Karpas-422 (cell line): Measurements from ENCODE around the gene ADAMTS9. TPM values are rescaled to one million over a fixed set of nuclear protein-coding genes. Genes with fewer than 3 reads are reported as not detected.
A peak's percentile ranks its signal among the peaks of the same experiment; 100 is the strongest.

Experiments
- DNase-seq: peaks from one replicate; pipeline ENCODE4 v3.0.0-alpha.2; 2015
- H2AFZ ChIP-seq: fragments of 200-600 bp; sonication (generic); 2 replicates; pipeline ENCODE4 v1.6.1; 2014; ENCODE audit warnings: antibody characterized with exemption, low read length, mixed read lengths
- H3K27ac ChIP-seq: fragments of 200-600 bp; sonication (generic); 2 replicates; pipeline ENCODE4 v1.5.1; 2014; ENCODE audit warnings: mild to moderate bottlenecking, low read length, moderate library complexity
- H3K27me3 ChIP-seq: fragments of 200-600 bp; sonication (generic); 2 replicates; pipeline ENCODE4 v1.6.1; 2014; ENCODE audit warnings: low read length, mixed read lengths
- H3K36me3 ChIP-seq: fragments of 200-600 bp; sonication (generic); 2 replicates; pipeline ENCODE4 v1.6.1; 2014; ENCODE audit warnings: low read length, mixed read lengths; ENCODE audit not compliant: insufficient read depth
- H3K4me1 ChIP-seq: fragments of 200-600 bp; sonication (generic); 2 replicates; pipeline ENCODE4 v1.6.1; 2014; ENCODE audit warnings: mild to moderate bottlenecking, low read length, mixed read lengths
- H3K4me2 ChIP-seq: fragments of 200-600 bp; sonication (generic); 2 replicates; pipeline ENCODE4 v1.6.1; 2014; ENCODE audit warnings: low read length, low read depth, mild to moderate bottlenecking; ENCODE audit not compliant: poor library complexity, severe bottlenecking
- H3K4me3 ChIP-seq: fragments of 200-600 bp; sonication (generic); 2 replicates; pipeline ENCODE4 v1.5.1; 2014; ENCODE audit warnings: mild to moderate bottlenecking, antibody characterized with exemption, low read length, mixed read lengths
- H3K79me2 ChIP-seq: fragments of 200-600 bp; sonication (generic); 2 replicates; pipeline ENCODE4 v1.6.1; 2014; ENCODE audit warnings: mild to moderate bottlenecking, low read length, mixed read lengths
- H3K9ac ChIP-seq: fragments of 200-600 bp; sonication (generic); 2 replicates; pipeline ENCODE4 v1.6.0; 2014; ENCODE audit warnings: low read length
- H3K9me2 ChIP-seq: fragments of 200-600 bp; sonication (generic), shearing (Covaris generic); replicated peaks from 2 replicates; pipeline ENCODE4 v1.6.0; 2014; ENCODE audit warnings: mild to moderate bottlenecking, low read length, moderate library complexity; ENCODE audit not compliant: insufficient read depth
- H3K9me3 ChIP-seq: fragments of 300-700, 200-600 bp; sonication (generic); 2 replicates; pipeline ENCODE4 v1.6.1; 2014; ENCODE audit warnings: low read length, mixed read lengths
- H4K20me1 ChIP-seq: fragments of 200-600 bp; sonication (generic); 2 replicates; pipeline ENCODE4 v1.6.1; 2014; ENCODE audit warnings: mild to moderate bottlenecking, antibody characterized with exemption, low read length, low read depth; ENCODE audit not compliant: insufficient read depth
- small RNA-seq: library from RNA; depleted of rRNA; stranded (forward); fragments of <200 nt; gene quantifications from one replicate; pipeline ENCODE3, GENCODE V24; 2014
- total RNA-seq: library from RNA; depleted of rRNA; stranded (reverse); fragments of >200 nt; shearing (Covaris generic); gene quantifications from 2 replicates; pipeline ENCODE4 v1.2.3, GENCODE V29; 2014; ENCODE audit warnings: low replicate concordance

Gene ADAMTS9
- total RNA-seq, 1 experiment from 2014 or later: not detected

- Histone ChIP-seq H3K4me3 (no peak overlapping the region), H3K36me3 (no peaks in the 10 kb centered on the region), H3K4me2 (no peak overlapping the region), H3K4me1 (no peaks in the 10 kb centered on the region), H3K27me3 (no peaks in the 10 kb centered on the region), H3K79me2 (no peaks in the 10 kb centered on the region), H3K27ac (no peak overlapping the region), H3K9me3 (no peaks in the 10 kb centered on the region), H3K9ac (no peak overlapping the region), H3K9me2 (no peaks in the 10 kb centered on the region), H4K20me1 (no peaks in the 10 kb centered on the region), H2AFZ (no peak overlapping the region)
- DNase-seq: peak; percentile 90
These were observed 203.4 kb downstream of the ADAMTS9 start for GRCh38 chr3:64484289-64484992.

- no peak overlapping the region for H2AFZ ChIP-seq
- H3K9me3 ChIP-seq: no peaks in the 10 kb centered on the region
- H3K4me3 ChIP-seq: no peak overlapping the region
- no peaks in the 10 kb centered on the region for H3K4me1 ChIP-seq
- H3K27me3 ChIP-seq: no peaks in the 10 kb centered on the region
- H4K20me1 ChIP-seq: no peaks in the 10 kb centered on the region
- no peak overlapping the region for H3K27ac ChIP-seq
- no peak for DNase-seq
- H3K79me2 ChIP-seq: no peaks in the 10 kb centered on the region
- H3K9me2 ChIP-seq: no peaks in the 10 kb centered on the region
- no peak overlapping the region for H3K4me2 ChIP-seq
- no peaks in the 10 kb centered on the region for H3K36me3 ChIP-seq
- H3K9ac ChIP-seq: no peak overlapping the region
These were observed 204.3 kb downstream of the ADAMTS9 start for GRCh38 chr3:64483467-64483866.

GRCh38 chr3:64475037-64475436 is 212.8 kb downstream of the ADAMTS9 start:
- Histone ChIP-seq H4K20me1 (no peaks in the 10 kb centered on the region), H3K27ac (no peak overlapping the region), H2AFZ (no peak overlapping the region; the same call in 1 of the 2 replicates), H3K79me2 (no peaks in the 10 kb centered on the region), H3K36me3 (no peaks in the 10 kb centered on the region), H3K9ac (no peak overlapping the region), H3K9me2 (no peaks in the 10 kb centered on the region), H3K4me3 (no peak overlapping the region), H3K4me1 (no peaks in the 10 kb centered on the region), H3K9me3 (no peaks in the 10 kb centered on the region), H3K27me3 (no peaks in the 10 kb centered on the region), H3K4me2 (no peak overlapping the region)
- no peak for DNase-seq

DNA sequence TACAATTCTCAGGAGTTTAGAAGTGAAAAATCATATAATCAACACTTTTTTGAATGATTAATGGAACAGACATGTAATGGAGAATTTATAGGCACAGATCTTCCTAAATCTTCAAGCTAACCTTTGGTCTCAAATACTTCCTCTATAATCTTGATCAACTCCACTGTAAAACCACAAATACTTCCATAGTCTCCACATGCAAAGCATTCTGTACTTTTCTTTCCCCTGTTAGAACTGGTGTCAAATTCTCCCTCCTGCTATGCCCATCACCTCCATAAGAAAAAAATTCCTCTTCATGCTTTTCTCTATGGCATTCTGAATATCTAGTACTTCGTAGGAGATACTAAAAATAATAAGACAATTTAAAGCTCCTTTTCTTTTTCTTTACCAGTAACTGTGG is 214.3 kb downstream of the ADAMTS9 start:
- H3K27ac ChIP-seq: no peak overlapping the region
- no peaks in the 10 kb centered on the region for H3K4me1 ChIP-seq
- H3K79me2 ChIP-seq: no peaks in the 10 kb centered on the region

GRCh38 chr3:64470436-64470835 is 217.4 kb downstream of the ADAMTS9 start:
- no peak overlapping the region for H3K4me2 ChIP-seq
- H3K9ac ChIP-seq: no peak overlapping the region
- no peak overlapping the region for H2AFZ ChIP-seq
- no peaks in the 10 kb centered on the region for H3K79me2 ChIP-seq
- no peak overlapping the region for H3K4me3 ChIP-seq
- H3K9me2 ChIP-seq: no peaks in the 10 kb centered on the region
- H3K4me1 ChIP-seq: no peaks in the 10 kb centered on the region
- H3K27ac ChIP-seq: no peak overlapping the region
- DNase-seq: no peak
- no peaks in the 10 kb centered on the region for H3K36me3 ChIP-seq
- H4K20me1 ChIP-seq: no peaks in the 10 kb centered on the region
- H3K27me3 ChIP-seq: no peaks in the 10 kb centered on the region
- H3K9me3 ChIP-seq: no peaks in the 10 kb centered on the region

More for the DNA sequence above, 214.3 kb downstream of the ADAMTS9 start:
- Histone ChIP-seq H3K27me3 (no peaks in the 10 kb centered on the region), H3K9ac (no peak overlapping the region), H3K9me3 (no peaks in the 10 kb centered on the region), H2AFZ (no peak overlapping the region), H3K9me2 (no peaks in the 10 kb centered on the region), H3K36me3 (no peaks in the 10 kb centered on the region), H4K20me1 (no peaks in the 10 kb centered on the region), H3K4me2 (no peak overlapping the region), H3K4me3 (no peak overlapping the region)
- no peak for DNase-seq

- Histone ChIP-seq H3K79me2 (no peaks in the 10 kb centered on the region), H3K9me2 (no peaks in the 10 kb centered on the region), H3K36me3 (no peaks in the 10 kb centered on the region), H3K27ac (no peak overlapping the region), H3K9ac (no peak overlapping the region), H3K4me1 (no peaks in the 10 kb centered on the region), H2AFZ (no peak overlapping the region), H3K4me2 (no peak overlapping the region), H3K4me3 (no peak overlapping the region), H3K9me3 (no peaks in the 10 kb centered on the region), H4K20me1 (no peaks in the 10 kb centered on the region), H3K27me3 (no peaks in the 10 kb centered on the region)
- no peak for DNase-seq
These were observed 220.4 kb downstream of the ADAMTS9 start for GRCh38 chr3:64467255-64467944.

Small RNA genes lying within 50 kb of the gene (small RNA-seq; reads per million reads assigned to genes)
- gene RNU6-739P: not detected
